Ramos (cell line): ENCODE data around the gene MINAR2.

Experiments
- in situ Hi-C: fragments of 300-500 bp; cut with MboI; formaldehyde crosslinking; loops from one replicate; pipeline ENCODE4 v1.14.3; 2022; ENCODE audit warnings: low sequenced_read_pairs; ENCODE audit not compliant: unreplicated experiment

Gene MINAR2

DNA sequence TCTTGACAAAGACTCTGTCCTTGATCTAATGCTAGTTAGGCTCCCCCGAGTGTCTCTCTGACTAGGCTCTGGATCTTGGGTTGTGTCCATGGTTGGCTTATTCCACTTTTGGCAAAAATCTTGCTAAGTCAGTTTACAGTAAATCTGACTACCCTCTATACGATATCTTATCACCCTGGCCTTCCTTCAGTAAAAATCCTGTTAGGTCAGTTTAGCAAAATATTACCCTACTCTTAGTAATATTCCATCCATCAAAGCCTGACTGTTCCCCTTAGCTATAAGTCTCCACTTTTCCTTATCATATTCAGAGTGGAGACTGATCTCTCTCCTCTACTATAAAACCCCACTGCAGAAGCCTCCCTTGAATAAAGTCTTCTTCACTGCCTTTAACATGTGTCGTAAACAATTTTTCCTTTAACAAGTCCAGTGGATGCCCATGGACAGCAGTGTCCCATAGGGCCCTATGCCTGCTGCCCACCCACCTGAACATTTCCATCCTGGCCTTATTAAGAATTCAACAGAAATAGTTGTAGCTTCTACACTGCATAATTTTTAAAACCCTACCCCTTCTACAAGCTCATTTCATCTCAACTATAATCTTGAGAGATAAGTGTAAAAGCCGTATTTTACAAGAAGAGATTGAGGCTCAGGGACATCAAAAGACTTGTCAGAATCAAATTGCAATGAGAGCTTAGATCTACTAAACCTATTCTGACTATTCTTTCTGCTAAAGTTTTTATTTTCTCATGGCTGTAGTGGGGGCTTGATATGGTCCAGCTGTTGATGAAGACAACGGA is 22.3 kb downstream of the MINAR2 start:
- in situ Hi-C loops: no loop called here

DNA sequence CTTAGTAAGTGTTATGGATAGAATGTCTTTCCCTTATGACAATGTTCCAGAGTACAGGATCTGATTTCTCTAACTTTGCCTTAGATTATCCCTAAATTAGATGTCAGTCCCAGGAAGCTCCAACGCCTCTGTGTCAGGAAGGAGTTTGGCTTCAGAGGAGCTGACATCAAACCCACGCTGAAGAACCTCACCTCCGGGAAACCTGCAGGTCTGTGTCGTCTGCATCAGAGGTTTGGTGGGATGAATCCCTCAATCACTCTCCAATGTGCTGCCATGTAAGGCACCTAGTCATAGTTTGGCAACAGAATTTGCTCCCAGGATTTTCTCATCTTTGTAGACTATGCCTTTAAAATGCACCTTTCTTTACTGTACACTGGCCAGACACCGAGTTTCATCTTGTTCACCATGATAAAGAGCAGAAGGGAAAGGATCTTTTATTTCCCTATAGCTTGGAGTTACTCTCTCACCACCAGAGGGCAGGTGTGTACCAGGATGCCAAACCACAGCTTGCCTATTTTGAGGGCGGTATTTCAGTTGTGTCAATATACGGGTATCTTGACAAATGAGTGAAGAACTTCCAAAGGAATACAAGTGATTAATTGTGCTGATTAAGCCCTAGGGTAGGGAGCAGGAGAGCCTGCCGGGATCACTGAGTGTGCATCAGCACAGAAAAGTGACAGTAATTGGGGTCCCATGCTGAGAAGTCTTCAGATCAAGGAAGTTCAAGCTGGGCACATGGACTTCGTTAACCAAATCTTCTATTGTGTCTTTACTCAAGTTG is 23.4 kb downstream of the MINAR2 start:
- in situ Hi-C loops: no loop called here

DNA sequence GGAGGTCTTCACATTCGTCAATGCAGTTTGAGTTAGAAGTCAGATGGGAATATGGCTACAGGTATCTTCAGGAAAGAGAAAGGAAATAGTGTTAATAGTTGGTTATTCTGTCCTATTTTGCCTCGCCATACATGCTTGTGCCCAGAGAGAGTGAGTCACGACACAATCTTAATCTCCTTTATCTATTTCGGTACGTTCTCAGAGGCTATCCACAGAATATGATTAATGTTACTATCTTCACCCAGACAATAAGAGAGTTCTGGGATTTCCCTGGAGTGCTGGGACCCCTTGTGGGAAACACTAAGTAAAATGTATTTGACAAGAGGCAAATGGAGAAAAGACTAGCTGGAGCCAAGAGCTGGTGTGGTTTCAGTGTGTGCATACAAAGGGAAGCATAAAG is 25.5 kb downstream of the MINAR2 start:
- in situ Hi-C loops: no loop called here

DNA sequence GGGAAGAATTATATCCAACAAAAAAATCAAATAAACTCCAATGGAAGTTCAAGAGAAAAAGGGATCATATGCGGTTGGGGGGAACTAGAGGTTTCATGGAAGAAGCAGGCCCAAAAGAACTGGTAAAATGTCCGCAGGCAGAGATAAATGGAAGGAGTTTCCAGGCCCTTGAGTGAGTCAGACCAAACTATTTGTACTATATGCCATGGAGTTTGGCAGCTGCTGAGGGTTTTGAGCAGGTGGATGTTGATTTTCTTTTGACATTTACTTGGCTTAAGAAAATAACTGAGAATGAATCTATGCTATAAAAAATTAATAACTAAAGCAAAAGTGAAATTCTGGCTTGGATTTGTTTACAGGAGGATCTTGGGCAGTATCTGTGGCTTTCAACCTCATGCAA is 33.7 kb downstream of the MINAR2 start:
- in situ Hi-C loops: no loop called here

DNA sequence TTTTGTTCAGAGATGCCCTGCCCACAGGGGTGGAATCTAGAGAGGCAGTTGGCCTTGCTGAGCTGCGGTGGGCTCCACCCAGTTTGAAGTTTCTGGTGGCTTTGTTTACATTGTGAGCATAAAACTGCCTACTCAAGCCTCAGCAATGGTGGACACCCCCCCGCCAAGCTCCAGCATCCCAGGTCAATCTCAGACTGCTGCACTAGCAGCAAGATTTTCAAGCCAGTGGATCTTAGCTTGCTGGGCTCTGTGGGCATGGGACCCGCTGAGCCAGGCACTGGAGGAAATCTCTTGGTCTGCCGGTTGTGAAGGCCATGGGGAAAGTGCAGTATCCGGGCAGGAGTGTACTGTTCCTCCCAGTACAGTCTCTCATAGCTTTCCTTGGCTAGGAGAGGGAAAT is 55.5 kb downstream of the MINAR2 start:
- in situ Hi-C loops: no loop called here

DNA sequence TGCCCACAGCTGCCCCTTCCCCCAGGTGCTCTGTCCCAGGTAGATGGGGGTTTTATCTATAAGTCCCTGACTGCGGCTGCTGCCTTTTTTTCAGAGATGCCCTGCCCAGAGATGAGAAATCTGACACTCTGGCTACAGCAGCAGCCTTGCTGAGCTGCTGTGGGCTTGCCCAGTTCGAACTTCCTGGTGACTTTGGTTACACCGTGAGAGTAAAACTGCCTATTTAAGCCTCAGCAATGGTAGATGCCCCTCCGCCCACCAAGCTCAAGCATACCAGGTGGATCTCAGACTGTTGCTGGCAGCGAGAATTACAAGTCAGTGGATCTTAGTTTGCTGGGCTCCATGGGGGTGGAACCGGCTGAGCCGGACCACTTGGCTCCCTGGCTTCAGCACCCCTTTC is 56.8 kb downstream of the MINAR2 start:
- in situ Hi-C loops: no loop called here

DNA sequence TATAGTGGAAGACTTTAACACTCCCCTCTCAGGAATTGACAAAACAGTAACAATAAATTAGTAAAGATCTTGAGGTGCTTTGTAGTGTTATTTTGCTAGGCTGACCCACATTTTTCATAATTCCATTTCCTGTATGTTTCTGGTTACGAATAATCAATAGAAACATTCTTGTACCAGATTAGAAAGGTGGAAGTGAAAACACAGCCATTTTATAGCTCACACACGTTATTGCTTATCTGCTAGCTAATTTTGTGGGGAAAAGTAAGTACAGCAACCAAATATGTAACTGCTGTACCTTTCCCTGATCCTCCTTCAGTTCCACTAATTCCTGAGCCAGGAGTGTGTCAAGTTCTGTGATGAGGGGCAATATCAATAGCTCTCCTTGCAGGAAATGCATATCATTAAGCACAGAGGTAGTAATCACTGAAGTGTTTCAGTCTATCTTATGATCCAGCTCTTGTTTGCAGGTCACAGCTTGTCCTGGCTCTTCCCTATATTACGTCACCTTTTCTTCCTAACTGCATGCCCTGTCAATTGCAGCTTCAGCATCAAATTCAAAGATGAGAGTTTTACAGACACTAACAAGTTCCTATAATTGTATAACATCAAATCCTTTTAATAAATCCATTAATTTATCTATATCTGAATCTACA is 59.4 kb downstream of the MINAR2 start:
- in situ Hi-C loops: no loop called here
